Measurements from ENCODE around the gene EDAR. TPM values are rescaled to one million over a fixed set of nuclear protein-coding genes. Genes with fewer than 3 reads are reported as not detected.

The EDAR gene
- total and polyA plus RNA-seq, 2 of the 8 experiments (the other 6 are each of a cell fraction or from before 2014, with no cell fraction given), result not detected

GRCh38 chr2:108866041-108866440, 123.0 kb downstream of the EDAR start:
- Histone ChIP-seq H3K27ac (ENCODE audit: low read depth, low read length) (no peak overlapping the region), H3K4me3 (ENCODE audit: extremely low read depth in 1 of 4, insufficient read depth in 2 of 4, low read depth in 3 of 4, low read length in 4 of 4) (no peak overlapping the region), H3K4ac (replicated peaks; ENCODE audit: insufficient read length, low read depth, low read length) (no peak overlapping the region), H4K20me1 (replicated peaks in 1 of 2; ENCODE audit: control insufficient read depth in 1 of 2, insufficient read depth in 2 of 2, low read length in 2 of 2) (no peaks in the 10 kb centered on the region), H2BK15ac (ENCODE audit: low read length) (no peak overlapping the region), H3K23me2 (ENCODE audit: low read depth, low read length) (no peaks in the 10 kb centered on the region), H4K8ac (ENCODE audit: extremely low read depth, insufficient read depth, low read length) (no peak overlapping the region), H2BK5ac (ENCODE audit: low read depth, low read length) (no peak overlapping the region), H4K91ac (replicated peaks; ENCODE audit: insufficient read length, low read length) (no peak overlapping the region), H3K4me1 (replicated peaks in 1 of 4; ENCODE audit: control insufficient read depth in 3 of 4, insufficient read depth in 4 of 4, low read length in 3 of 4) (no peaks in the 10 kb centered on the region), H2AK5ac (ENCODE audit: low read depth, low read length) (no peak overlapping the region), H3K79me2 (ENCODE audit: control insufficient read depth in 1 of 2, insufficient read depth in 2 of 2, low read length in 2 of 2) (no peaks in the 10 kb centered on the region), H3K56ac (replicated peaks; ENCODE audit: insufficient read length, low read depth, low read length) (no peak overlapping the region), H3K4me2 (ENCODE audit: insufficient read depth in 1 of 2, low read depth in 2 of 2, low read length in 2 of 2) (no peak overlapping the region), H2BK12ac (ENCODE audit: low read depth, low read length) (no peak overlapping the region), H2BK120ac (replicated peaks; ENCODE audit: low read depth, low read length) (no peak overlapping the region), H3K79me1 (ENCODE audit: low read depth, low read length) (no peaks in the 10 kb centered on the region), H3K36me3 (ENCODE audit: control insufficient read depth in 2 of 4, insufficient read depth in 4 of 4, low read length in 3 of 4) (peaks cover 0 to 7% (median 3%) of the 10 kb centered on the region in 4 experiments; a peak in 5 of 8 replicates), H3K9ac (replicated peaks in 1 of 4; ENCODE audit: extremely low read depth in 1 of 4, low read depth in 3 of 4, low read length in 3 of 4) (no peak overlapping the region), H3K14ac (ENCODE audit: insufficient read length) (no peak overlapping the region), H4K5ac (ENCODE audit: insufficient read length, low read depth, low read length) (no peak overlapping the region), H3K23ac (ENCODE audit: insufficient read length) (no peak overlapping the region), H3K27me3 (replicated peaks in 1 of 4; ENCODE audit: control insufficient read depth in 3 of 4, extremely low read depth in 1 of 4, insufficient read depth in 3 of 4, low read length in 3 of 4) (no peaks in the 10 kb centered on the region), H3K9me3 (ENCODE audit: insufficient read depth in 2 of 2, low read depth in 1 of 2, low read length in 1 of 2) (no peaks in the 10 kb centered on the region), H2BK20ac (ENCODE audit: low read length) (no peak overlapping the region), H3K18ac (ENCODE audit: extremely low read depth, low read length) (no peak overlapping the region), H2AFZ (ENCODE audit: low read length) (no peak overlapping the region)
- POLR2A ChIA-PET (ENCODE audit: partially characterized antibody), result no interaction called here
- FAIRE-seq (no peak), DNase-seq (ENCODE audit: low read depth in 1 of 2, low spot score in 2 of 2) (no peak)
- CTCF ChIA-PET (ENCODE audit: partially characterized antibody), result interaction anchor here (0.6 to 1.5 kb wide), 3 partner anchors 10 to 56 kb away, joined by 3 to 4 read pairs (median 3); no protein-coding TSS in a partner anchor
- TF ChIP-seq BRCA1 (IDR thresholded peaks at IDR 0.05; ENCODE audit: low read depth, low read length) (no peak), CBX8 (IDR thresholded peaks at IDR 0.05; ENCODE audit: borderline replicate concordance, low read depth, low read length) (no peak), MAFK (IDR thresholded peaks at IDR 0.05; ENCODE audit: low read depth, low read length) (no peak), SIX5 (IDR thresholded peaks at IDR 0.05; ENCODE audit: low read depth, low read length) (no peak), SP1 (IDR thresholded peaks at IDR 0.05; ENCODE audit: low read depth, low read length) (no peak), TEAD4 (IDR thresholded peaks at IDR 0.05; ENCODE audit: low read depth, low read length) (no peak), RXRA (IDR thresholded peaks at IDR 0.05; ENCODE audit: insufficient read depth, low read depth, low read length) (no peak), TAF7 (optimal IDR thresholded peaks at IDR 0.05; ENCODE audit: borderline replicate concordance, low read depth, low read length) (no peak), SUZ12 (IDR thresholded peaks at IDR 0.05; ENCODE audit: low read length) (no peak), SP4 (IDR thresholded peaks at IDR 0.05; ENCODE audit: low read length) (no peak)

All from H1 (cell line).